Activated CD4-positive, alpha-beta T cell treated with anti-CD3 and anti-CD28 coated beads, Interleukin-2, amount 50 U/mL, for 4 hours (primary cell): ENCODE data around the gene FRMD4A.

Source experiments
- DNase-seq, 2 experiments: peaks; one replicate each; pipeline ENCODE4 v3.0.0-alpha.2; 2020

FRMD4A gene

DNA sequence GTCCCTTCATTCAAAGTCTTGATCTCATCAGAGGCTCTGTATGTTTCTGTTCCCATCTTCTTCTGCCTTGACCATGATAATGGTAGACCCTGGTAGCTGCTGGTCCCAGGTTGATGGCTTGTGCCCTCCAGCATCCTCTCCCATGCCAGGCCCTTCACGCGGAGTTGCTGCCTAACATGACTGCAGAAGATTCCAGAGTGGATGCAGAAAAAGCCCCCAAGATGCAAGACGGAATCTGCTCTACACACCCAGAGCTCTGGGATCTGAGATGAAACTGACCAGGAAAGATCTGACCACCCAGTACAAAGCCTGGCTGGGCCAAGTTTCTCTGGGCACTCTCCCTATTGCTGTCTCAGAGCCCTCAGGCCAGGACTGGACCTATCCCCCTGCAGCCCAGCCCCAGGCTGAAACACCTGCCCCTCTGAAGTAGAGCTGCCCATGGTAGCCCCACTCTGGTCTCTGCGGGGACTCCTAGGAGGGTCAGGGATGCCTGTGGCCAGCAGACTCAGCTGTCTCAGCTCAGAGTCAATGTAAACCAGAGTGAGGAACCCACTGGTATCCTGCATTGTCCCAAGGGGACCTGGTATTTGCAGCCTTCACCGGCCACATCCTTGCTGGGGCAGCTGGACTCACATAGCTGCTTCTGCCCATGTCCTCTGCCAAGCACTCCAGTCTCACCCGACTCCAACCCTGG is 9.5 kb upstream of the FRMD4A start:
- no peak for DNase-seq

DNA sequence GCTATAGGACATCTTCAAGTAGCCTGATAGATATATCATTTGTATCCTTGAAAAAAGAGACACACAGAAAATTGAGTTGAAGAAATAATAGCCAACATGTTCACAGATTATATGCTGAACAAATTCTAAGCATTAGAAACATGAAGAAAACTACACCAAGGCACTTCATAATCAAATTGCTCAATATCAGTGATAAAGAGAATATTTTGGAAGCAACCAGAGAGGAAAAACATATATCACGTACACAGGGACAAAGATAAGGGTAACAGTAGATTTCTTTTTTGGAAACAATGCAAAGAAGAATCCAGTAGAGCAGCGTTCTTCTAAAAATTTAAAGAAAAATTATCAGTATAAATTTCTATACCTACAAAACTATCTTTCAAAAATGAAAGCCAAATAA is 6.0 kb upstream of the FRMD4A start:
- no peak for DNase-seq

DNA sequence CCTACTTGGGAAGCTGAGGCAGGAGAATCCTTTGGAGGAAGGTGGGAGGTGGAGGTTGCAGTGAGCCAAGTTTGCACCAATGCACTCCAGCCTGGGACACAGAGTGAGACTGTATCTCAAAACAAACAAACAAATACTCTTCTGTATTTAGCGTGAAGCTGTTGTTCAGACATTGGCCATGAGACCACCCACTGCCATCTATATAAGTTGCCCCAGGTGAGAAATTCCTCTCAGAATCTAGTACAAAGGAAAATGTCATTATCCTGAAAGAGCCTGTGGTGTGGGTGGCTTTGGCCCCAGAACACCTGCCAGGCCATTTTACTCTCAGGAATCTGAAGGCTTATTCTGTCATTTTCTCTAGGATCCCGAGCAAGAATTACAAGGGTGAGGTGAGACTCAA is 4.0 kb upstream of the FRMD4A start:
- no peak for DNase-seq

DNA sequence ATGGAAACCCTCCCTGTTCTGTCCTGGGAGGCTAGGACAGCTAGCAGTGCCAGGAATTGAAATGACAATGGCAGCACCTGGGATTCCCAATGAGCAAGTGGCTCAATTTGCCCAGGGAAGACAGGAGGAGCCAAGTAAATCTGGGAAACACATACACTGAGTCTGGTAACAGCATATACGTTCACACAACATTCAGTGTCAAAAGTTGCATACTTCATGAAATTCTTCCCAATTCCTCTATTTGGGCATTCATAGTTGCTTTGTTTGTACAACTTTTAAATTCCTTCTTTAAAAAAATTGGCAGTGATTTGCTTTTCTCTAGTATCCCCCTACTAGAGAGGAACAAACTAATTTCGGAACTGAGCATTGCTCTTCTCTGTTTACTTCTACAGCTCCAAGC is 2.9 kb upstream of the FRMD4A start:
- DNase-seq, result no peak

DNA sequence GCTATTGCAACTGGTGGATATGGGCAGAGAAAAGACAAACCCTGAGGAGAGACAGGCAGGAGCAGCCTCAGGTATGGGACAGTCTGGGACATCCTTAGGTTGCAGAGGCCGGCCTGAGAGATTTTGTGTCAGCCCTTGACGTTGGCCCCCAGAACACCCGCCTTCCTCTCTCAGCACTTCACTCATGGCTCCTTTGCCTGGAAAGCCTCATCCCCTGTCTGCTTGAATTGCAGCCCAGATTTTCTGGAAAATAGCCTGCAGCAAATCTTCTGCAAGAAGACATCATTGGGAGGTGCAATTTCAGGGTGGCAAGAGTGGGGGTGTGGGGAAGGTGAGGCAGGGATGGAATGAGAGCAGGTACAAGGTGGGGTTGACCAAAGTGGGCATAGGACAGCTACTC is 2.2 kb upstream of the FRMD4A start:
- no peak for DNase-seq

DNA sequence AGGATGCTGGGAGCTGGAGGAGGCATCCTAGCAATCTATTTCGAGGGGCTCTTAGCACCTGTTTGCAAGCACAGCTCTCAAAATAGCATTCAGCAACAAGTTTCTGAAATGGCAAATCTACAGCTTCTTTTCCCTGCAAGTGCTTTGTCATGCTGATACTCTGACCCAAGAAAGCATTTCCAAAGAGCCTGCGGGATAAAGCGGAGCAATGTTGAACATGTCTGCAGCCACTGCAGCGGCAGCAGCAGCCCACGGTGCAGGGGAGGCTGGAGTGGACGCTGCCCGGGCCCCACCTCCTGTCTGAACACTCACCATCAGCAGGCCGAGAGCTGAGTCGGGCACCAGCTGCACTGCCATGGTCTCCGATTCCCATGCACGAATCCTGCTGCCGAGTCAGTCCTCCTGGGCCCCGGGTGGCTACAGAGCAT is 964 bp downstream of the FRMD4A start:
- DNase-seq, result no peak

DNA sequence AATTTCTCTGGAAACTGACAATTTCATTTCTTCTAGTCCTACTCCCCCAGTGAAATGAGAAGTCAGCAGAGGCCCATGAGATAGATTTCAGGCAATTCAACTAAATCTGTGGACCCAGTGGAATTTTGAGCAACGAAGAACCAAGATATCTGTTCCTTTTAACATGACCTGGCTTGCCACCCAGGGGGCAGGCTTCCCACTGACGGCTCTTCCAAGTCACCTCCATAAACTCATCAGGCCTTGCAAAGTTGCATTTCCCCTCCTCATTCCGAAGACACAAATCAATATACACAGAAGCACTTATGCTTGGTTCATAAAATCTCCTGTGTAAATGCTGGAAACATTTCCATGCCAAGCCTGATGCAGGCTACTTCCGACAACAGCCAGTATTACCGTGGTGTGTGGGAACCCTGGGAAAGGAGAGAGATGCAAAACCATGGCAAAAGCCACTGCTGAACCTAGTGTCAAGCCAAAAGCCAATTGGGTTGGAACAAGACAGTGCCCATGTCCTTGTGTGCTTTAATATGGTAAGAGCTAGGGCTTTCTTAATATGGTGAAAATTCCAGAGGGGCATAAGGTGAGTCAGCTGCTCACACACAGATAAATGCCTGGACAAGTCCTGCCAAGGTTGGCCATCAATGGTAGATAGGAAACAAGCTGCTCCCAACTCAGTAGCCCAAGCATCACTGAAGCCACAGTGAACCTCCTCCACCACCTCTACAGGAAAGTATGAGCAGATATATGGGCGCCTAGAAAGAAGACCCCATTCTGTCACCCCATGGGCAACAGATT is 1.6 kb downstream of the FRMD4A start:
- DNase-seq, result no peak

DNA sequence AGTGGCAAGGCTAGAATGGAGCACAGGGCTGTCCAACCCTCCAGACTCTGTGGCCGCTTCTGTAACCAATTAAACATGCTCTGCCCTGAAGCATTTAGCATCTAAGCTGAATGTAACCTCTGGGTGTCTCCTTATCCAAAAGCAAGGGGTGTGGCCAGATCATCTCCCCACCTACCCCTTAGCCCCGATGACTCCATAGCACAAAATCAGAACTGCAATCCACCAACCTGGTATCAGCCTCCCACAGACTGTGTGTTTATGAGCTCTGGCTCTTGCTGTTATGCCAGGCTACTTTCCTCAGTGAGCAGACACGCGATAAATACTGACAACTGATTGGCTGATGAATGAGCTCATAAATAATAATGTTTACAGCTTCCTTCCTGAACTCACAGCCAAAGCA is 3.2 kb downstream of the FRMD4A start:
- no peak for DNase-seq

DNA sequence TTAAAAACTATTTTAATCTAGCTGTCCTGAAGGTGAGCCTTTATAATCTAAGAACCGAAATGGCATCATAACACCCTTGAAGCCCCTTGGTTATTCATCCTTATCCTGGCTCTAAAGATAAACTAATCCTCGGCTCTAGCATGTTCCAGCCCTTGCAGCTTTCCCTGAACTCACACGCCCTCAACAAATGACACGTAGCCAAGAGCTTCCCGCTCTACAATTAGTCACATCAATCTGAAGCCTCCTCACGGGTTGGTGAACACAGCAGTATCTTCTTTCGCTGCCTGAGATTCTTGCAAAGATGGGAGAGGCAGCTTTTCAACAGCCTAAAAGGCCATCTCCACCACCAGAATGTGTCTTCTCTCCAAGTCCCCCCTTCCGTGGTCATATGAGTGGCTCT is 4.1 kb downstream of the FRMD4A start:
- no peak for DNase-seq

DNA sequence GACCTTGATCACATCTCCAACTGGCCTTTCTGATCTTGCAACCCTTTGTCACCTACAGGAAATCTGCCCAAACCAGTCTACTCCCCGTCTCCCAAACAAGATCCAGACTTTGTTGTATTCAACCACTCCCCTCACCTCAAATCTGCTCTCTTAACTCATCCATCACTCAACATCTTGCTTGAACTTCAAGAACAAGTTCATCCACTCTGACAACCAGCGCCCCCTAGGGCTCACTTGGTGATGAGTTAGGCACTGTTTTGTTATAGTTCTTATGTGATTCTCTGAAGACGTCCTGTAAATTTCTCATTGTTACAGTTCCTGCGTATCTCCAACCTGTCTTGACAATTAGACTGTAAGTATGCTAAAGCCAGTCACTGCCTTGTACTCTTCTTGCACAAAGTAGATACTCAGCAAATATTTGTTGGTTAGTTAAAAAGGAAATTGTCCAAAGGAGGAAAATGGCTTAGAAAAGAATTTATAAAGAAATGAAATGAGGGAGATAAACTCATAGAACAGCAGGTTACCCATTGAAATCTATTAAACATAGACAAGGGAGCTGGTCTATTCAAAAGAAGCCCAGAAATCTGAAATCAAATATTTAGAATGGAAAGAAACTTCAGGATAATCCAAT is 5.3 kb downstream of the FRMD4A start:
- DNase-seq, result peak; percentile 34 to 40

DNA sequence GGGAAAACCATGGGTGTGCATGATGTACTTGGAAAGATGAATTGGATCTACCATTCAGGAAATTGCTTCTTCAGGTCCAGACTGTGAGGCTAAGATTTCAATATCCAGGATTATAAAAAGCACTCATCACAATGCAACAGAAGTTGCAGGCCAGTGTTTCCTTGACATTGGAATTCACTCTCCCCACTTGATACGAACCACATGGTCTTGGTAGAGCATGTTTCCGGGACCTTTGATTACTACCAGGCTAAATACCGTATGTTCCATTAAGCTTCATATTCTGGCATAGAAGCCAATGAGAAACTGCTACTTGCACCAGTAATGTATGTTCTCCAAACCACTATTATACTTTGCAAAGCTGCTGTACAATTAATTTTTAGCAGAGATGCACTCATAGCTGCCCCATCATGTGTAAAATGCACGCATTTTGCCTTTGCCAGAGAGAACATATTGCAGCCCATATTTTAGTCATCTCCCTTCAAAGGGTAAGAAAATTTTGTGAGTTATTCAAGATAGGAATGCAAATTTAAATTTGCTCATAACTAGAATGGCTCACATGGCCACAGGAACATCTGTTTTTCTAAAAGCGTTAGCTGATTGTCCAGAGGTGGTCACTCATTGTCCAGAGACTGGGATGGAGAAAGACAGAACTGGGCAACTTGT is 8.1 kb downstream of the FRMD4A start:
- no peak for DNase-seq

DNA sequence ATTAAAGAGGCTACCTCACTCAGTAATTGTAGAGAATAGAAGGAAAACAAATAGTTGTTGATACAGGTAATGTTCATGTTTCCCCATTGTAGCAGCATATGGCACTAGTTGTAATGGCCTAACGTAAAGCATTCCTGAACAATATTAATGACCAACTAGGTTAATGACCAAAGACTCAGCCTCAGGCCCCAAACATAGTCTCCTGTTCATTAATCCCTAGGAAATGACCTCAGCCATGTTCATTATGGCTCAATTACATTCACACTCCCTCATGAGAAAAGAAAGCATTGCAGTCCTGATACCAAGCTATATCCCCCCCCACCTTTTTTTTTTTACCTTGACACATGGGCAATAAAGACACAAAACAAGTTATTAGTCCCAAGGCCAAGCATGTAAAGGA is 12.7 kb downstream of the FRMD4A start:
- DNase-seq, result no peak

DNA sequence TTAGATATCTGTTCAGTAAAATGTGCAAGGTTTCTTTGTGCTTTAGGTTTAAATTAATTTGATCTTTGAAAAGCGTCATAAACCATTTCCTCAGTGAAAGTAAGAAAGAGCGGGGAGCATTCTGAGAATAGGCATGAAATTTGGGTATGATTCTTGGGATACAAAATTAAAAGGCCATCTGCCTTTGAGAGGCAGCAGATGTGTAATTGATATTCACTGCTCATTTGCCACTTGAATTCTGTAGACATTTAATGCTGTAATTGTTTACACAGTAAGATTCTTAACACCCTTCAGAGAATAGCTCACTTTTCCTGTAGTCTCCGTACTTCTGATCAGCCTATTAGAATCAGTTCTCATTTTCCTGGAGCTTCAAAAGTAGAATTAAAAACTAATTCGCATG is 18.7 kb downstream of the FRMD4A start:
- no peak for DNase-seq

DNA sequence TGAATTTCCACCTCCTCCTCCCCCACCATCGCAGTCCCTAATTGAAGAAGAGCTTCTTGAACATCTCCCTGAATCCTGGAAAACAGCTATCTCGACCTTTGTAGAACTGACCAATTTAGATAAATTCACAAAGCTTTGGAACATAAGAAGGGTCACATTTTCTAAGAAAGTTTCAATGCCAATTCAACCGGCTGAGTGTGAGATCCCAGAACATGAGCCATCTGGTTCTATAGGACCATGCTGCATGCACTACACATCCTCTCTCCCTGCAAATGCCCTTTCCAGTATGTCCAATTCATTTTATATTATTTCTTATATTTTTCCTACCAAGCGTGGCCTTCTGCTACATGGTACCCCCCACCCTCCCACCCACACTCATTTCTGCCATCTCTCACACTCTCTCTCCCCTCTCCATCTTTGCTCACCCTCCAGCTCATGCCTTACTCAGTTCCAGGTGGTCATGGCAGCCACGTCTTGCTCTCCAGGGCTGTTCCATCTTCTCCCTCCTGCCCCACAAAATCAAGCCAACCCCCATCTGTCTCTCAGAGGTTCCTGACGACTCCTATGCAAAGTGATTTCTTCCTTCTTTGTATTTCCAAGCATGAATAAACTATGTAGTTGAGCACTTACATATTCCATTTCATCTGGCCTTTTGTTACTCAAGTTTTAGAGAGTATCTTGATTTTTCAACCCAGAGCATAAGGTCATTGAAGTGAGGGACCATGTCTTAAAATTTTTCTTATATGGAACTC is 19.3 kb downstream of the FRMD4A start:
- DNase-seq, result no peak

DNA sequence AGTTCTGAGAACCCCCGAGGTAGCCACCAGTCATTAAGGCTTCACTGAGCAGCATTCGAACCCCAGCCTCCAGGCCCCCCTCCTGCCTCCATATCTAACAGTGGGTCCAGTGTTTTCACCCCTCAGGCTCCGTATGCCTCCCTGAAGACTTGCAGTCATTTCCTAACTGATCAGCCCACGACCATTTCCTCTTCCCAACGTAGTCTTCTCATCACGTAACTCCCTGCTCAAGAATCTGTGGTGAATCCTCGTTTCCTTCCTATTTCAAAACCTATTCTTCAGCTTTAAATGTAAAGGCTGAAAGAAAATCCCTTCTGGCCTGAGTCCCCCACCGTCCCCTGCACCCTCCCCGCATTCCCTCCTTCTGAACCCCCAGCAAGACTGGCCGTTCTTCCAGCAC is 21.1 kb downstream of the FRMD4A start:
- no peak for DNase-seq

DNA sequence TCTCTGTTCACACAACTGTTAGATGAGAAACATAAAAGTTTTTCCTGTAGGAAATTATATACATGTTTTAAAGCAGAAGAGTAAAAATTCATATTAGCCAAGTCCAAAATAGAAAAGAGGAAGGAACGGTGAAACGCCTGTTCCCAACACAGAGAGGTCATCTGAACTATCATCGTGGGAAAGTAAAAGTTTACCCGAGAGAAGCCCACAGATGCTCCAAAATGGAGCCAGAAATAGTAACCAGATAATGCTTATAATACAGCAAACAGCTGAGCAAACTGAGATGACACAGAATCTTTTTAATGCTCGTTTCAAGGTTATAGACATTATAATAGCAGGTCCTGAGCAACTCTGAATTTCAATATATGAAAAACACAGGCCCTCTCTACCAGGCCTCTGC is 24.5 kb downstream of the FRMD4A start:
- DNase-seq, result no peak

DNA sequence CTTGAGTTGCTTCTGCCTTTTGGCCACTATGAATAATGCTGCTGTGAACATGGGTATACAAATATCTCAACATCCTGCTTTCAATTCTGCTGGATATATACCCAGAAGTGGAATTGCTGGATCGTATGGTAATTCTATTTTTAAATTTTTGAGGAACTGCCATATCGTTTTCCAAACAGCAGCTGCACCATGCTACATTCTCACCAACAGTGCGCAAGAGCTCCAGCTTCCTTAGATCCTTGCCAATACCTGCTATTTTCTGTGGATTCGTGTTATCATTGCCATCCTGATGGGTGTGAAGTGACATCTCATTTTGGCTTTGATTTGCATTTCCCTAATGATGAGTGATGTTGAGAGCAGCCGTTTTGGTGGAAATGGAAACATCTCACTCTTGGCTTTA is 26.7 kb downstream of the FRMD4A start:
- no peak for DNase-seq

DNA sequence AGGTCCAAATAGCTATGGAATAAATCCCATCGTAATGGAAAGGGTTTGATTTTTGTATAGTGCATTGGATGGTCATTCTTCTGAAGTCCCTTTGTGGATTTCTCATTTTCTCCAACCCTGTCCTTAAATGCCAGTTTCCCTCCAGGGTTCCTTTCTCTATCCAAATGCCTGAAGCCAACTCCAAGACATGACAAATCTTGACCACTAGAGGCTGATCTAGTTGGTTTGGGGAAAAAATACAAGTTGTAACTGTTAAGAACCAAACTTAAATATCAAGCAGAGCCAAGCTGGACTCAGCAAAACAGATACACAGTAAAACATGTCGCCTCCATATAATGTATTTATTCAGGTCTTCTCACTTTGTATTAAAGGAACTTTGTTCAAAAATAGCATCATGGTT is 28.7 kb downstream of the FRMD4A start:
- no peak for DNase-seq

DNA sequence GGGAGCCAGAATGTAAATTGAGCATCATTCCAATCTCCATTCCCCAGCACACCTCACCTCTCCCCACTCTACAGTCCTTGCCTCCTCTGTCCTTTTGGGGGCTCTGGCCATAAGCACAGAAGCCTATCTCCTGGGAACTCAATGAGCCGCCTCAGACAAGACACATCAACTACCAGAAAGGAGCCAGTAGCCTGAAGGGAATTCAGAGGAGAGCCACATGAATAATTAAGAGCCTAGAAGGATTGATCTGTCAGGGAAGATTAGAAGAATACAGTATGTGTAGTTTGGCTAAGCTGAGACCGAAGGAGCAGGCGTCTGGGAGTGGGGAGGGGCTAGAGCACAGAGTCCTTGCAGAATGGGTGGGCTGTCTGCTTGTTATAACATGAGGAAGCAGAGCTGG is 31.2 kb downstream of the FRMD4A start:
- DNase-seq, result no peak

DNA sequence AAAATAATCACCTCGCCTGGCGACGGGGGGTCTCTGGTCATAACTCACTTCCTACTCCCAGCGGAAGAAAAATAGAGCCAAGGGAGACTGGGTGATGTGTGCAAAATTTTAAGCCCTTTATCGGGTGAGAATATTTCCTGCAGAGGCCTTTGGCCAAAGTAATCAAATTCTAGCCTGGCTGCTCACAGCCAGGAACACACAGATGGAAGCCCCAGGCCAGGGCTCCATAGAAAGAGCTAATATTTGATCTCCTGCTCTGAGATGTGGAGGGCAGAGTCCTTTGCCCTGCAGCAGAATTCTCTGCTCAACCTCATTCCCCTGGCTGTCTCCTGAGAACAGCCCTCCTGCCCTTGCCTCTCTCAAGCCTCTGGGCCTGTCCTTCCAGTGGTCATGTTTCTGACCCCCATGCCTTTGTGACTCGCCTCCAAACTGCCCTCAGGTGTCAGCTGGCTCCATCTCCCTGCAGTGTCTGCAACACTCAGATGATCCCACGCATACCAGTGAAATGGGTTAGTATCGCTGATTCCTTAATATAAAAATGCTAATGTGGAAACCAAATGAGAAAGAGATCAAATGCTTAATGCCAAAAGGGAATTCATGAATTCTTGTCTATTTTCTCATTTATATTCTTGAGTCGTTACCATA is 34.5 kb downstream of the FRMD4A start:
- DNase-seq, result no peak

DNA sequence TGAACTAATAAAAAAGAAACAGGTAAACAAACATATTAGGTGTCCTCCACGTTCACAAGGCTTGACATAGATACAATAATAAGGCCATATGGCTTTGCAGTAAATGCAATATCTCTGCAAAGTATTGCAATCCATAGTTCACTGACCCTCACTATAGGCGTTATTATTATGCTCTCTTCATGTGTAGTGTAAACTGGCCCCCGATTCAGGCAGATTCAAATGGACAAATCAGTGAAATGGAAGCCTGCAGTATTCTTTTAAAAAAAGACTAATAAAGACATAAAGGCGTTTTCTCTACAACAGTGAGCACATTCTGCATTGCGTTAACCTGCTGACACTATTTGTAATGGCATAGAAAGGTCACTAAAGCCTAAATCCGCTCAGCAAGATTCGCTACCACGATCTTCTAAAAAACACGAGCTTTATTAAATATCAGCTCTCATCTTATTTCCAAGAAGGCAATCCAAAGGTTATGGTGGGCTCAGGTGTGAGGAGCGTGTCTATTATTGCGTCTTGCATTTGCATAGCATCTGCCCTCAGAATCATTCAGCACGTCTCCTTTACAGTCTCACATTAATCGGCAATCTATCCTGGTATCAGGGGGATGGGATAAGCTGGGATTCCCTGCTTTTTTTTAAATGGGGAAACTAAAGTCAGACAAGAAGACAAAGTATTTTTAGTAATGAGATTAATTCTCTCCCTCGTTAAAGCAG is 36.2 kb downstream of the FRMD4A start:
- no peak for DNase-seq

DNA sequence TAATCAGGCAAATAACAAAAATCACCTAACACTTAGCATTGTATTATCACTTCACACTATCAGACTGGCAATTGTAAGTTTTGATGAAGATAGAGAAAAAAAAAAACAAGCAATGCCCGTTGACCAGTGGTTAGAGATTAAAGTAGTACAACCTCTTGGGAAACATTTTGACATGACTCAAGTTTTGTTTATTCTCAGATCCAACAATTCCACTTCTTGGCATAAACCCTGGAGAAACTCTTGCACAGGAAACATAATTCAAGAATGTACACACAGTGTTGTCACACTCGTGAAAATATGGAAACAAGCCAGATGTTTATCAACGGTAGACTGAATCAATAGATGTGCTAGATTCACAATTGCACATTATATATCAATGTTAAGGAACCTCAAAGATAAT is 37.2 kb downstream of the FRMD4A start:
- DNase-seq, result no peak
